Body of pancreas (tissue), 4 donors: Measurements from ENCODE around the gene TPCN2. TPM values are rescaled to one million over a fixed set of nuclear protein-coding genes. Genes with fewer than 3 reads are reported as not detected.

Experiments used
- ATAC-seq: fragments of 150-250 bp; one replicate; pipeline ENCODE4 v1.9.1; 2016
- DNase-seq, 4 donors: peaks; one replicate each; pipeline ENCODE4 v3.0.0-alpha.2; 2019
- H3K27ac ChIP-seq, 4 donors: fragments of 200-600 bp; sonication (generic); 1 replicate in 3 of 4; 2 replicates in 1 of 4; pipeline versions ENCODE4 v1.5.1 to v1.6.1; 2016 to 2019; ENCODE audit warnings: mild to moderate bottlenecking in 1 of 4, mixed read lengths in 1 of 4, moderate library complexity in 1 of 4
- H3K27me3 ChIP-seq, 2 donors: fragments of 200-600 bp; sonication (generic); one replicate each; pipeline ENCODE4 v1.6.0; 2016; ENCODE audit warnings: mild to moderate bottlenecking in 1 of 2
- H3K36me3 ChIP-seq, 2 donors: fragments of 200-600 bp; sonication (generic); replicated peaks in 1 of 2; 2 replicates each; pipeline ENCODE4 v1.5.1; 2016; ENCODE audit warnings: low read depth in 2 of 2; ENCODE audit not compliant: insufficient read depth in 1 of 2
- H3K4me1 ChIP-seq: fragments of 200-600 bp; sonication (generic); one replicate; pipeline ENCODE4 v1.6.0; 2016
- H3K4me3 ChIP-seq, 2 donors: fragments of 200-600 bp; sonication (generic); 1 replicate in 1 of 2; 2 replicates in 1 of 2; pipeline ENCODE4 v1.5.1; 2016 to 2019
- H3K9me3 ChIP-seq, 3 donors: fragments of 200-600 bp; sonication (generic); 1 replicate in 2 of 3; 2 replicates in 1 of 3; pipeline ENCODE4 v1.5.1; 2016
- POLR2A ChIP-seq, 3 donors: fragments of 450-650 bp; IDR thresholded peaks; one replicate each; pipeline ENCODE4 v1.6.1; 2016; ENCODE audit warnings: antibody characterized with exemption in 3 of 3, mild to moderate bottlenecking in 2 of 3
- WGBS, 2 donors: methylation state at CpG; one replicate each; pipeline ENCODE4 v1.1.5; 2017; 5-methylcytosine and 5-hydroxymethylcytosine counted together
- intact Hi-C: fragments of 100-400 bp; cut with DNase I; formaldehyde crosslinking; loops from one replicate; pipeline ENCODE4 v1.15.1; 2023
- total RNA-seq, 2 donors: library from RNA; depleted of rRNA; stranded (reverse); fragments of >200 nt; gene quantifications; one replicate each; pipeline ENCODE4 v1.1.0, GENCODE V29; 2016
- TF ChIP-seq, protein P1 (sequence below), 7 experiments: fragments of 450-650 bp in 4 of 7; fragments of 200-600 bp in 3 of 7; sonication (generic) in 3 of 7; IDR thresholded peaks; one replicate each; pipeline ENCODE4 v1.5.1; 2016 to 2019; ENCODE audit warnings: antibody characterized with exemption in 7 of 7

Gene TPCN2
- total RNA-seq, 2 donors from 2014 or later: 10.9 to 18.9 TPM

DNA sequence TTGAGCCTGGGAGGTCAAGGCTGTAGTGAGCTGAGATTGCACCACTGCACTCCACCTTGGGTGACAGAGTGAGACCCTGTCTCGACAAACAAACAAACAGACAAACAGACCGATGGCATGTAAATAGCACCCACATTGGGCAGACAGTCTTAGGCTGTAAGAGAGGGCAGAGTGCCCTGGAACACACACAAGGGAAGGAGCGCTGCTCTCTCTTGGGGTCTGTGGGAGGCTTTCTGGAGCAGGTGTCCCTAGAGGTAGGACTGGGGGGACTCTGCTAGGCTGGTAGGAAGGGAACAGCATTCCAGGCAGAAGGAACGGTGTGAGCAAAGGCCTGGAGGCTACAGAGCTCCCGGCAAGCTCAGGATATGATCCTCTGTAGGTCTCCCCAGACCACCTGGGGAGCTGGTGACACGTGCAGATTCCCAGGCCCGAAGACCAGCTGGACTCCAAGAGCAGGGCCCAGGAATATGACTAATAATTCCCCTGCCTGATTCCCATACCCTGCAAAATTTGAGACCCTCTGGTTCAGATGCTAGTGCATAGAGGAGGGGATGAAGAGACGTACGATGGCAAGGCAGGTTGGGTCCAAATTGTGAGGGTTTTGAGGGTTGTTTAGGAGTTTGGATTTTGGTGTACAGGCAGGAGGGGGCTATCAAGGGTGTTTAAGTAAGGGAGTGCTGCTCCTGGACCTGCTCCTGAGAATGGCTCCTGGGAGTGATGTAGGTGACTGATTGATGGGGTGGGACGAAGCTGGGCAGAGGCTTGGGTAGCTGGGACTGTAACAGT lies 118.6 kb downstream of the TPCN2 start:
- peaks cover 7% of the 10 kb centered on the region for H3K4me1 ChIP-seq
- no peaks in the 10 kb centered on the region for H3K27me3 ChIP-seq
- no peaks in the 10 kb centered on the region for H3K9me3 ChIP-seq
- no peak overlapping the region for H3K27ac ChIP-seq
- WGBS, 2 donors: 80 to 96% methylated on average over 4 to 10 of the region's 10 CpGs
- intact Hi-C loops: no loop called here
- DNase-seq (peak in 1 of 4 donors; percentile 6), ATAC-seq (no peak)
- no peak overlapping the region for H3K4me3 ChIP-seq
- H3K36me3 ChIP-seq: no peaks in the 10 kb centered on the region
- TF ChIP-seq, protein P1, sequence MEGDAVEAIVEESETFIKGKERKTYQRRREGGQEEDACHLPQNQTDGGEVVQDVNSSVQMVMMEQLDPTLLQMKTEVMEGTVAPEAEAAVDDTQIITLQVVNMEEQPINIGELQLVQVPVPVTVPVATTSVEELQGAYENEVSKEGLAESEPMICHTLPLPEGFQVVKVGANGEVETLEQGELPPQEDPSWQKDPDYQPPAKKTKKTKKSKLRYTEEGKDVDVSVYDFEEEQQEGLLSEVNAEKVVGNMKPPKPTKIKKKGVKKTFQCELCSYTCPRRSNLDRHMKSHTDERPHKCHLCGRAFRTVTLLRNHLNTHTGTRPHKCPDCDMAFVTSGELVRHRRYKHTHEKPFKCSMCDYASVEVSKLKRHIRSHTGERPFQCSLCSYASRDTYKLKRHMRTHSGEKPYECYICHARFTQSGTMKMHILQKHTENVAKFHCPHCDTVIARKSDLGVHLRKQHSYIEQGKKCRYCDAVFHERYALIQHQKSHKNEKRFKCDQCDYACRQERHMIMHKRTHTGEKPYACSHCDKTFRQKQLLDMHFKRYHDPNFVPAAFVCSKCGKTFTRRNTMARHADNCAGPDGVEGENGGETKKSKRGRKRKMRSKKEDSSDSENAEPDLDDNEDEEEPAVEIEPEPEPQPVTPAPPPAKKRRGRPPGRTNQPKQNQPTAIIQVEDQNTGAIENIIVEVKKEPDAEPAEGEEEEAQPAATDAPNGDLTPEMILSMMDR (IDR thresholded peaks at IDR 0.05): no peak
- no peak for TF ChIP-seq POLR2A (IDR thresholded peaks at IDR 0.05)

DNA sequence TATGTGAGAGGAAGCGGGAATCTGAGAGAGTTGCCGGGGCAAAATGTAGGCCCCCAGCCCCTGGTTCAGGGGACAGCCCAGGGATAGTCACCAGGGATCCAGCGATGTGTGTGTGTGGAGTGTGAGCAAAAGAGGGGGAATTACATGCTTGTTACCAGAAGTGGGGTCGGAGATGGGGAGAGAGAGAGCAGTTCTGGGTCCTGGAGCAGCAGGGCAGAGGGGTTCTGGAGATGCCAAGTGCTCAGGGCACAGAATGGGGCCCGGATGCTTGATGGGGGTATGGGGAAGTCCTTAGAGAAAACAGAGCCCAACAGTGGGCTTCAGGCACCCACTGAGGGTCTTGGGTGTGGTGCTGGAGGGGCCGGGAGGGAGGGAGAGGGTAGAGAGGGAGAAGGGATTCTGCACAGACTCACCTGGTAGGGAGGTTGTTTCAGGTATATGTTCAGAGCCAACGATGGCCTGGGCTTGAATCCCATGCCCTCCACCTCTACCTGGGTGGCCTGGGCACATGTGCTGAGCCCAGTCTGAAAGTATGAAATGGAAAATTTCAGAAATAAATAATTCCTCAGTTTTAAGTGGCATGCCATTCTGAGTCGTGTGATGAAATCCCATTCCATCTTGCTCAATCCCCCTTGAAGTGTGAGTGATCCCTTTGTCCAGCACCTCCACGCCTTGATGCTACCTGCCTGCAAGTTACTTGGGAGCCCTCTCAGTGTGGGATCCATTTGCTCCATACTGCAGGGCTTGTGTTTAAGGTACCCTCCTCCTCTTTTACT lies 119.4 kb downstream of the TPCN2 start:
- H3K9me3 ChIP-seq: no peaks in the 10 kb centered on the region
- no peak overlapping the region for H3K27ac ChIP-seq
- no peak overlapping the region for H3K4me3 ChIP-seq
- ATAC-seq (no peak), DNase-seq (peak in 1 of 4 donors; percentile 2)
- peaks cover 7% of the 10 kb centered on the region for H3K4me1 ChIP-seq
- 70 to 75% methylated on average over 9 of the region's 9 CpGs for whole genome bisulfite sequencing, 2 donors
- no peaks in the 10 kb centered on the region for H3K36me3 ChIP-seq
- TF ChIP-seq POLR2A (IDR thresholded peaks at IDR 0.05): no peak
- TF ChIP-seq, protein P1 (IDR thresholded peaks at IDR 0.05): no peak
- intact Hi-C loops: no loop called here
- no peaks in the 10 kb centered on the region for H3K27me3 ChIP-seq

DNA sequence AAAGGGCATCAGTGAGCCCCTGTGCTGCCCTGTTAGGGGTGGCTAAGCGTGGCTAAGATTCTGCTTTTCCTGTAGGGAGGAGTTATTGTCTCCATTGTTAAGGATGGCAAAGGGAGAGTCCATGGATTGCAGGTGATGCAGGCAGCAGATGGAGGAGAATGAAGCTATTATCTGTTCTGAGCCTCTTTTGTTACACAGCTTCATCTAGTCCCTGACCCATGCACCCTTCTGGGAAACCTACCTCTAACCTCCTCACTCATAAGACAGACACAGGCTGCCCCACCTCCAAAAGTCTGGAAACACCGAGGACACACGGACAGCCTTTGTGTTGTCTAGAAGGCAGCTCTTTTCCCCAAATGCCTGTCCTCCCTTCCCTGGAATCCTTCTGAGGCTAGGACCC lies 120.7 kb downstream of the TPCN2 start:
- Histone ChIP-seq H3K36me3 (no peaks in the 10 kb centered on the region), H3K9me3 (no peaks in the 10 kb centered on the region), H3K4me3 (no peak overlapping the region), H3K4me1 (peaks cover 7% of the 10 kb centered on the region), H3K27me3 (no peaks in the 10 kb centered on the region), H3K27ac (no peak overlapping the region)
- intact Hi-C loops: no loop called here
- no peak for TF ChIP-seq POLR2A (IDR thresholded peaks at IDR 0.05)
- WGBS, 2 donors: 96% methylated on average over 3 of the region's 3 CpGs
- peak in 1 of 4 donors; percentile 3 for DNase-seq
- ATAC-seq: no peak

DNA sequence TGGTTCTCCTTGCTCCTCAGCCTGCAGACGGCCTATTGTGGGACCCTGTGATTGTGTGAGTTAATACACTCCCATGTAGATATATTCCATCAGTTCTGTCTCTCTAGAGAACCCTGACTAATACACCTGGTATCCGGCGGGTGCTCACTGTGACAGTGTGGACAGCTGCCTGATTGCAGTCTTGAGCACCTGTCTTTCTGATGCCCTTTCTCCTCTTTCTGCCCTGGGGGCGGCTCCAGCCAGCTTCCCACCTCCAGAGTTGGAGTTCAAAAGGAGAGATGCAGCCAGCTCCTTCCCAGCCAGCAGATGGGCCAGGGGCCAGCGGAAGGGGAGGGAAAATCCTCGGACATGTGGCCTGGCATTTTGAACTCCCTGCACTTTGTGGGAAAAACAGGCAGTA lies 122.0 kb downstream of the TPCN2 start:
- Histone ChIP-seq H3K4me3 (no peak overlapping the region), H3K4me1 (peaks cover 7% of the 10 kb centered on the region), H3K27me3 (no peaks in the 10 kb centered on the region), H3K9me3 (no peaks in the 10 kb centered on the region), H3K27ac (no peak overlapping the region), H3K36me3 (no peaks in the 10 kb centered on the region)
- intact Hi-C loops: no loop called here
- 78 to 96% methylated on average over 5 to 6 of the region's 6 CpGs for WGBS, 2 donors
- TF ChIP-seq, protein P1 (IDR thresholded peaks at IDR 0.05): no peak
- no peak for TF ChIP-seq POLR2A (IDR thresholded peaks at IDR 0.05)
- DNase-seq (no peak), ATAC-seq (no peak)

DNA sequence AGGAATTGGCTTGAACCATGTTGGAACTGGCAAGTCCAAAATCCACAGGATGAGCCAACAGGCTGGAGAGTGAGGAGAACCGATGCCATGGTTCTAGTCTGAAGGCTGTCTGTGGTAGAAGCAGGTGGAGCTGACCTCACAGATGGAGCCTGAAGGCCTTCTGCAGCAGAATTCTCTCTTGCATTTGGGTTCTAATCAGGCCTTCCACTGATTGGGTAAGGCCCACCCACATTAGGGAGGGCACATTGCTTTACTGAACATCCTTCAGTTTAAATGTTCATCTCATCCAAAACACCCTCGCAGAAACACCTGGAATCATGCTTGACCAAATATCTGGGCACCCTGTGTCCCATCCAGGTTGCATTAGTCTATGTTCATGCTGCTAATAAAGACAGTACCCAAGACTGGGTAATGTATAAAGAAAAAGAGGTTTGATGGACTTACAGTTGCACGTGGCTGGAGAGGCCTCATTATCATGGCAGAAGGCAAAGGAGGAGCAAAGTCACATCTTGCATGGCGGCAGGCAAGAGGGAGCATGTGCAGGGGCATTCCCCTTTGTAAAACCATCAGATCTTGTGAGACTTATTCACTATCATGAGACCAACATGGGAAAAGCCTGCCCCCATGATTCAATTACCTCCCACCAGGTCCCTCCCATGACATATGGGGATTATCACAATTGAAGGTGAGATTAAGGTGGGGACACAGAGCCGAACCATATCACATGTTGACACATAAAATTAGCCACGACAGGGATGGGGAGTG lies 122.9 kb downstream of the TPCN2 start:
- intact Hi-C loops: no loop called here
- ATAC-seq (no peak), DNase-seq (no peak)
- H3K4me3 ChIP-seq: no peak overlapping the region
- H3K36me3 ChIP-seq: no peaks in the 10 kb centered on the region
- H3K9me3 ChIP-seq: no peaks in the 10 kb centered on the region
- 86 to 88% methylated on average over 5 to 6 of the region's 6 CpGs for WGBS, 2 donors
- peaks cover under 1% of the 10 kb centered on the region for H3K4me1 ChIP-seq
- H3K27ac ChIP-seq: no peak overlapping the region
- TF ChIP-seq POLR2A (IDR thresholded peaks at IDR 0.05): no peak
- TF ChIP-seq, protein P1 (IDR thresholded peaks at IDR 0.05): no peak
- H3K27me3 ChIP-seq: no peaks in the 10 kb centered on the region
